Embryonic facial prominence (tissue), 1 donor: ENCODE measurements around the gene NKAIN4.

ENCODE experiments used
- DNase-seq: peaks from one replicate; pipeline ENCODE4 v3.0.0-alpha.2; 2016; ENCODE audit errors: extremely low spot score

The NKAIN4 gene

DNA sequence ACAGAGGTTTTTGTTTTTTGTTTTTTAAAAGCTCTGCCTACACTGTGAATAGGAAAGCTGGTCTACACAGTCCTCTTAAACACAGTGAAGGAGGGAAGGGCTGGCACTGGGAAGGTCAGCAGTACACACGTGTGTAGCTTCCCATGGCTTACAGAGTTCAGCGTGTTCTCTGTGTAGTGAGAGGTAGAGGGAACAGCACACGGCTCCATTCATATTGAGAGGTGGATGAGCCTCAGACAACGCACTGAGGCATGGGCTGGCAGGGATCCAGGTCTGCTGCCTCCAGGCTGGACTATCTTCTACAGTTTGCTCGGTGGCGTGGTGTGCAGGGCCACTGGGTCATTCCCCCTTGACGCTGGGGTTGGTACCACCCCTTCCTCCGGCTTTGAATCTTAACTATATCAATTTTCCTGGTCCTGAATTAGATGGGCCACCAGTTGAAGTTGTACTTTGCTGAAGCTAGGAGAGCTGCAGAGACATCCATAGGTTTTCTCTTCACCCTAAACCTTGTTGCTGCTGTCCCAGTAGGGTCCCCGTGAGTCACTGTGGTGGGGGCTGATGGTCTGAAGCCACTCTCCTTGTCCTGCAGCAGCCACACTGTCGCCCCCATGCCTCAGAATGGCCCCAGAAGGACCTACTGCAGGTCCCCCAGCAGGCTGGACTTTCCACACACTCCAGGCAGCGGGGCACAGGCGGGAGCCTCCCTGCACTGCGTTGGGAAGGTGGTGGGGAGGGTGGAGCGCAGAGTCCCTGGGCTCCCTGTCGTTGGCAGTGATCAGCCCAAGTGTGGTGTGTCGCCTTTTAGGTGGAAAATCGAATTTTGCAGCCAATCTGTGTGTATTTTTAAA is 20.3 kb upstream of the NKAIN4 start:
- no peak for DNase-seq

DNA sequence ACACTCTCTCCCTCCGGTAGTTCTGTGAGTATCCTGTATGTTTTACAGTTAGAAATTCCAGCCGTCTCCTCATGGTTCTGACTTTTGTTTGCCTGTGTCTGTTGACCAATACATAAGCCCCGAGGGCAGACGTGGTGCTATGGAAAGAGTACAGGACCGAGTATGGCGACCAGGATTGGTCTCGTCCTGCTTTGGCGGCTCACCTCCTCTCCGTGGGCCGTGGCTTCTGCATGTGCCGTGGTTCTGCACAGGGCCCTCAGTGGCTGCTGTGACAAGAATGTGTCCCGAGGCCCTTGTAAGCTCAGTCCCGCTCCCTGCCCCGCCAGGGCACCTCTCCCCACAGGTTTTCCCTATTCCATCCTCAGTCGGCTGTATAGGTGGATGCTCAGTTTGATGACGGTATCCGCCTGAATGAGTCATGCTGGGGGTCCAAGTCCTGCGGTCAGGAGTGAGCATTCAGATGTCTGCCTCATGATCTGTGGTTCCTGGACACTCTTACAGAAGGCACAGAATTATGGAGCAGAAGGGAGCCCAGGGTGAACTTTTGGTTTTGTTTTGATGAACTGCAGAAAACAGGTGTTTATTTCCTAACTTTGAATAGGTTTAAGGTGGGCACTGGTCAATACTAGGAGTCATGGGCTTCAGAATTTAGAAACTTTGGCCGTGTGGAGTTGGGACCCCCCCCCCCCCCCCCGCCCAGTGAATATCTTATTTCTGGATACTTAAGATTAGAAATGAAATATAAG is 19.5 kb upstream of the NKAIN4 start:
- no peak for DNase-seq

DNA sequence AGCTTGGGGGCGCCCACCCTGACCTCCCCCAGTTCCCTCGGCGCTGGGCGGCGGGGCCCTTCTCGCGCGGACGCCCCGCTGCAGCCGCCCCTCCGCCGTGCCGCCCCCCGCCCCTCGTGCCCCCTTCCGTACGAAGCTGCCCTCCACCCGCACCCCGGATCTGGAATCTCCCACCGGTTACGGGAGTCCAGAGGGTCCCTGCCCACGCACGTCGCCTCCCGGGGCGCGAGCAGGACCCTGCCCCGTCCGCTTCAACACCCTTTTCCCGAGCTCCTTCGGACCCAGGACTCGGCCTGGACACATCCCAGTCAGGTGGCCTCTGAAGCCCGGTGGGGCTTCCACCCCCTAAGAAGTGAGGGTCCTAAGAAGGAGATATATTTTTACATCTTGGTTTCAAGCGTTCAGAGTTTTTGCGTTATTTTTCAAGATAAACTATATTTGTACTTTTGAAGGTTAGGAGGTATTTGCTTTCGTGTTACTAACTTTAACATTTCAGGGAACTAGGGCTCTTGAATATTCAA is 18.9 kb upstream of the NKAIN4 start:
- DNase-seq, result no peak

DNA sequence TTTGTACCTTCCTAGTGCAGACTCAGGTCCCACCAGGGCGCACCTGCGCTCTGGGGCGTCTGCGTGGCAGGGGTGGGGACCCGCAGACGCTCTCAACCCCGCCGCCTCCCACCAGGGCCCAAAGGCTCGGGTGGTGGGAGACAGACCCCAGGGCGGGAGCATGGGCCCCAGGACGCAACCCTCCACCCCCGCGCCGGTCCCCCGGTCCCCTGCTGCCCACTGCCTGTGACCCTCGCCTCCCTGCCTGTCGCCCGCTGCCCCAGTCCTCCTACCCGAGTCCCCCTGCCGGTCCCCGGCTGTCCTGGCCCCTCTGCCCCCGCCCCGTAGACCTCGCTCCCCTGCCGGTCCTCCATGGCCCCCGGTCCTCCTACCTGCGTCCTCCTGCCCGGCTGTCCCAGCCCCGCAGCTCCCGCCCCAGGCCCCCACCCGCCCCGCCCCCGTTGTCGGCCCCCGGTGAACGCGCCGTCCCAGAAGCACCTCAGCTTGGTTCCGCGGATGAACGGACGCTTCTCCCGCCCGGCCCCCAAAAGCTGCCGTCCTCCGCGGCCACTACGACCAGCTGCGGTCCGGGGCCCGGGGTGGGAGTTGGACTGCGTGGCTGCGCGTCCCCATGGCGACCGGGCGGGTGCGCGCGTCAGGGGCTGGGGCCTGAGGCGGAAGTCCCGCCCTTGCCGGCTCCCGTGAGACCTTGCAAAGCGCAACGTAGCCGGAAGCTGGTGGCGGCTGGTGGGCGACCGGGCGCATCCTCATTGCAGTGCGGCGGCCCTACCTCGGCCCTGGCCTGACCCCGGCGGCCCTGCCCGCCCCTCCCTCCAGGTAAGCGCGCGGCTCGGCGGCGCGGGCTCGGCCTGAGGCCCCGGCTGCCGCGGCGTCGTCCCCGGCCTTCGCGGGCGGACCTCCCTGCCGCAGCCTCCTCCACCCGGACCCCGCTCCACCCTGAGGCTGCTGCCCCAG is 18.1 kb upstream of the NKAIN4 start, which contains the start of gene ARFGAP1:
Gene ARFGAP1 (plus strand): TSS at position 709 of the 954 bp plus-strand sequence. CDS start 2,768 bp downstream, outside the sequence.
- DNase-seq, result peak; percentile 74

DNA sequence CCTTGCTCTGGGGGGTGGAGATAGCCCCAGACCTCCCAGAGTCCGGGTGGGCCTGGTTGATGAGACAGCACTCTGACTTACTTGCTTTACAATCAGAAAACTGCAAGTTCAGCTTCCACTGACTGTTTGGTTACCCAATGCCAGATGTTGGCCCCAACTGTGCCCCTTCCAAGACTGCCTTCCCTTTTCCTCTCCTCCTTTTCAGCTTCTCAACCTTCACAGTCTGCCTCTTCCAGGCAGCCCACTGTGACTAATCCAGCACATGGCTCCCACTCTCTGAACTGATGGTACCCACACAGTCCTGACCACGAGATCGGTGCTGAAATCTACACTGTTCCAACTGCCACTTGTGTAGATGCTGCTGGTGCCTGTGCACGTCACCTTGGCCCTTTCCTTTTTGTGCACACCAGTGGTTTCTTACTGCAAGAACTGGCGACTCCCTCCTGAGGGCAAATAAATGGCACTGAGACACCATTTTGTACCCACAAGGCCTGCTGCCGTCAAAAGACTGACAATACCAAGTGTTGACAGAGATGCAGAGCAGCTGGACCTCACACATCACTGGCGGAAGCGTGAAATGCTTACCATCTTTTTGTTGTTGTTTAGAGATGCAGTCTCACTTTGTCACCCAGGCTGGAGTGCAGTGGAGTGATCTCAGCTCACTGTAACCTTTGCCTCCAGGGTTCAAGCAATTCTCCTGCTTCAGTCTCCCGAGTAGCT is 16.5 kb upstream of the NKAIN4 start:
- no peak for DNase-seq

DNA sequence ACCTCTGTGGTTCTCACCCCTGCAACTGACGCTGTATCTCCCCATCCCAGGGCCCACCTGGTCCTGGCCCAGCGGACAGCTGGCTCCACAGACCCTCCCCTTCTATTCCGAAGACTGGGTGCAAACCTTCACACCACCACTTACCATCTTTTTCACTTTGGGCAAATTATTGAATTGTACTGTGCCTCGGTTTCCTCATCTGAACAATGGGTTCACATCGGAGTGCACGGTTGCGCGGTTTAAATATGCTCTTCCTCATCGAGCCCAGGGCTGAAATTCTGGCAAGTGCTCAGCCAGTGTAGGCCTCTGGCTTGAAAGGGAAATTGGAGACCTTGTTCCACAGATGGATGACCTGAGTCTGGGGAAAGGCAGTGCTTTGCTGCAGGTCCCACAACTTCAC is 15.5 kb upstream of the NKAIN4 start:
- DNase-seq, result no peak

DNA sequence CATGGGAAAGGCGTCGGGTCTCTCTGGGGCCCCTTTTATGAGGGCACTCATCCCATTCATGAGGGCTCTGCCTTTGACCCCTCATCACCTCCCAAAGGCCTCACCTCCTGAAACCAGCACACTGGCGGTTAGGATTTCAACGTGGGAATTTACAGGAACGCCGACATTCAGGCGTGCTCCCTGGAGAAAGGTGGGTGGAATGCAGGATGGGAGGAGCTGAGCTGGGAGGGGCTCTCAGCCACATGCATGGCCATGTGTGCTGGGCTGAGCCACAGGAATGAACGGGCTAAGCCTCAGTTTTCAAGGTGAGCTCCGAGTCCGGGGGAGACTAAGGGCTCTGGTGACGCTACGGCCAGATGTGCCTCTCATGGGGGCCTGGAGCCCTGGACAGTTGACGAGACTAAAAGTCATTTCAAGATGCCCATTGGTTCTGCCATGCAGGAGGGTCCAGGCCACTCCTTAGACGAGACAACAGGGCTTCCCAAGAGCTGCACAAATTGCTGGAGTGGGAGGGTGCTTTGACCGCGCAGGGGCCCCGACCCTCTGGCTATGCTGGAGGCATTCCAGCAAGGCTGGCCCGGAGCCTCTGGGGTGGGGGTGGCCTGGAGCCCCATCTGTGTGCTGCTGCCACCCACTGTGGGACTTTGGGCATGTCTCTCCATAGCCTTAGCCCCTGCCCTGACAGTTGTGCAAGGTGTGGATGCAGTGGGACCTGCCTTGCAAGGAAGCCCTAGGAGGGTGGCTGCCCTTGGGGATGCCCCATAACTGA is 14.6 kb upstream of the NKAIN4 start:
- no peak for DNase-seq

DNA sequence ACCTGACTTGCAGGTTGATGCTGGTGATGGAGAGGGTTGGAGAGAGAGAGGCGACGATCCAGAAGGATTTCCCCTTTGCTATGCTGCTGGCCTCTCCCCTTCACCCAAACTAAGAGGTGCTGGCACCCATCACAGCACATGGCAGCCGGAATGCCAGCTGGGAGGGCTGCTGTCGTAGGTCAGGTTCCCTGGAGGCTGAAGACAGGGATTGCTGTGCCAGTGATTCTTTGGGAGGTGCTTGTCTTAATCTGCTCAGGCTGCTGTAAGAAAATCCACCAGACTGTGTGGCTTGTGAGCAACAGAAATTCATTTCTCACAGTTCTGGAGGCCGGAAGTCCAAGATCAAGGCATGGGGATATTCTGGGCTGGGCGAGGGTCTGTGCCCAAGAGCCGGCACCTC is 14.0 kb upstream of the NKAIN4 start:
- no peak for DNase-seq

DNA sequence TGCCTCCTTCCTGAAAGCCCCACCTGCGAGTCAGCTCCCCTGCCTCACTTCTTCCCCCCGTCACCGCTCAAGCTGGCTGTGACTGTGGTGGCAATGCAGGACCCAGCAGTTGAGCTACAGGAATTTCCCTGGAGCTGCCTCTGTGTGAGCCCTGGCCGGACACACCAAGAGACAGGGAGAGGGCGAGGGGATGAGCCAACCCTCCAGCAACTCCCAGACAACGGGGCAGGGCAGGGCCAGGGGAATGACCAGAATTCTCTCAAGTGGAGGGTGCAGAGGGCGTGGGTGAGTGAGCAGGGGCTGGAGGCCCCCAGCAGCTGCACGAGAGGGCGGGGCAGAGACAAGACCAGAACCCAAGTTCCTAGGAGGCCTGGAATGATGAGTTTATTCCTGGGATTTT is 13.4 kb upstream of the NKAIN4 start:
- DNase-seq, result no peak

DNA sequence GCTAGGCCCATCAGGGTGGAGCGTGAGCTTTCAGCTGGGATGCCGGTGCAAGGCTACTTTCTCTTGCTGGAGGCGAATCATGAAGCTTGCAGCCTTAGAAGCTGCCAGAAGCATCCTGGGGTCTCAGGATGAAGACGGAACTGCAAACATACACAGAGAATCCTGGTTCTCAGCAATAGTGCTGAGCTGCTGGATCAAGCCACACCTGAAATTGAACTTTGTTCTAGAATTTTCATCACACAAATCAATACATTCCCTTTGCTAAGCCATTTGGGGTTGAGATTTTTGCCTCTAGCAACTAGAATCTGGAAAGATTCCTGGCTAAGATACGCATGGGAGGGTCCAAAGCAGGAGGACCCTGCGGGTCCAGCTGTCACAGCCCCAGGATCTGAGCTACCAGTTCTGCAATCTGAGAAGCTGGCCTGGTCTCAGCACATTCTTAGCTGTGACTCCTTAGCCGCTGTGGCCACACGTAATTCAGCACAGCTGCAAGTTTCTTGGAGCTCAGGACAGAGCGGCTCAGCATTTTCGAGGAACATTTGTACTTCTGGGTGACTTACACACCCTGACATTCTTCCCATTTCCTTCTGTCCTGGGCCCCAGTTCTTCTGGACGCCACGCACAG is 11.7 kb upstream of the NKAIN4 start:
- no peak for DNase-seq

DNA sequence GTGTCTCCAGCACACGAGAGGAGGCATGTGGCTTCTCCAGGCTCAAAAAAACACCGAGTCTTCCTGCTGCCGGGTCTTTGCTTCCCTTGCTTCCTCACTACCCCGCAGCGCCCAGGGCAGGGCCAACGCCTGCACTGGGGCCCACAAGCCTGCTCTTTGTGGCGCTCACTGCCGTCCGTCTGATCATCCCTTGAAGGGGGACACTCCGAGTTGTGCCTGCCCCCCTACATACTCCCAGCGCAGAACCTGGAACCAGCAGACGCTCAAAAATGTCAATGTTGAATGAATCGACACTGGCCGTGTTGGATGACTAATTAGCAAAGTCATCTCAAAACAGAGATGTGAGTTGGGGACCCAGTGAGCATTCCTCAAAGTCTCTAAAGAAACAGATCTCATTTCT is 10.3 kb upstream of the NKAIN4 start:
- DNase-seq, result no peak

DNA sequence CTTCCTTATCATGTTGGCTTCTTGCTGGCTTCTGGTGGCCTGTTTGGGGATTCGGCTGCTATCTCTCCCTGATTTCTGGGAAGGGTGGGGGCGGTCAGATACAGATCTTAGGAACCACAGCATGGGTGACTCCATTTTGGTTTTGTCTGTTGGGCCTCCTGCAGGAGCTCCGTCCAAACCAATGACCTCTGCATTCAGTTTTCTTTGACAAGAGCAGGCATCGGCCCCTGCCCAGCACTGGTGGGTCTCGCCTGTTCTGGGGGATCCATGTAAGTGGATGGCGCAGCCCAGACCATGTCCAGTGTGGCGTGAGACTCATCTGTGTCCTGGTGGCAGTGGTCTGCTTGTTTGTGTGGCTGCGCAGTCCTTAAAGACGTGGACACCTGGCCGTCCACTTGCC is 9.7 kb upstream of the NKAIN4 start:
- no peak for DNase-seq

DNA sequence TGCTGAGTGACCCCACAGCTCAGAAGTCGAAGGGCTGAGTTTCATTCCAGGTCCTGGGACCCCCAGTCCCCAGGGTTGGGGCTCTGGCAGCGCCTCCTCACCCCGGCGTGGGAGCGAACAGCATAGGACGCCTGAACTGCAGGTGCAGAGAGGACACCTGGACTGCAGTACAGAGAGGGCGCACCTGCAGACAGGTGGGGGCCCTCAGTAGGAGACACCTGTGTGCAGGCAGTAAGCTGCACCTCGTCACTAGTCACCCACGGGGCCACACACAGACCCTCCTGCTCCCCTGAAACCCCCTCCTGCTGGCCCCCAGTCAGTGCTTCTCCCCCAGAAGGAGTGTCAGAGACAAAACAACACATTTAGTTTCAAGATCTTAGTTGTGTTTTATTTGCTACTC is 8.6 kb upstream of the NKAIN4 start:
- no peak for DNase-seq

DNA sequence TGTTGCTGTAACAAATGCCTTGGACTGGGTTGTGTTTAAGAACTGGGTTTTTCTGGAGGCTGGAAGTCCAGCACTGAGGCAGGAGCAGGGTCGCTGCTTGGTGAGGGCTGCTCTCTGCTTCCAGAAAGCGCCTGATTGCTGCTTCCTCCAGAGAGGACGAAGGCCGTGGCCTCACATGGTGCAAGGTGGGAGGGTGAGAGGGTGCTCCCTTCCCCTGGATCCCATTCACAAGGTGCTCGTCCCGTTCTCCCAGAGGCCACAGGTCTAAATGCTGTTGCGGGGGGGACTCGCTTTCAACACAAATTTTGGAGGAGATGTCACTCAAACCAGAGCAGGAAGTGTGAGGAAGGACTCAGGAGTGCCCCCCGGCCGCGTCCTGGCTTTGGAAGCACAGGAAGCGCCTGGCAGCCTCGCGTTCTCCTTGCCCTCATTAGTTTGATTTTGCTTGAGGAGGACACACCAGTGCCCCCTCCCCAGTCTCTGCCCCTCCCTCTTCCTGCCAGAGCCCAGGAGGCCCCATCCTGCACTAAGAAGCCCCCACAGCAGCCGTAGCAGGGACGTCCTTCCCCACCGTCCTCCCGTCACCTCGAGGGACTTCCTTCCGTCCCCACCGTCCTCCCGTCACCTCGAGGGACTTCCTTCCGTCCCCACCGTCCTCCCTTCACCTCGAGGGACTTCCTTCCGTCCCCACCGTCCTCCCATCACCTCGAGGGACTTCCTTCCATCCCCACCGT is 7.7 kb upstream of the NKAIN4 start:
- no peak for DNase-seq

DNA sequence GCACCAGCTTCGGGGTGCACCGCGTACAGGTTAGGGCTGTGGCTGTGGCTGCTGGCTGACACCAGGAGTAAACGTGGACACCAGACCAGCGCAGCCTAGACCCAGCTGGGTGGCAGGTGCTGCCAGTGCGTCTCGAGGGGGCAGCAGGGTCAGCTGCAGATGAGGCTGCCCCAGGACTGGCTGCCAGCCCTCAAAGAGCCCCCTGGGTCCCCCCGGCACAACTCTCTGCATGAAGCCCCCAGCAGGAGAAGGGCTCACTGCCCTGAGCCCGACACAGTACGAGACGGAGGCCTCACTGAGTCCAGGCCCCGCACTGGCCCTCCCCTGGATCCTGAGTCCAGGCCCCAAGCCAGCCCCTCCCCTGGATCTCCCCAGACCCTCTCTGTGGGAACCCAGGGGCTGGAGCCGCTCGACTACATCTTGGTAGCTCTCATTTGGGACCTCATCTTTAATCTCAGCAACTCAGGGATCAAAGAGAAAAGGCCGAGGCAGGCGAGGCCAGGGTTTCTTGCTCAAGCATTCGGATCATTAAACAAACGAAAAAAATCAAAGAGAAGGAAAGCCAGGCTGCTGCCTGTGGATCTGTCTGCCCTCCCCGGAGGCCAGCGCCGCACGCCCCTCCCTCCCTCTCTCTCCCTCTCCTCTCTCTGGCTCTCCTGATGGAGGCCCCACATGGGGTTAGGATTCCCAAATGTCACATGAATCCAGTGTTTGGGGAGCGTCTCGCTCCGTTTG is 7.0 kb upstream of the NKAIN4 start:
- DNase-seq, result peak; percentile 38

DNA sequence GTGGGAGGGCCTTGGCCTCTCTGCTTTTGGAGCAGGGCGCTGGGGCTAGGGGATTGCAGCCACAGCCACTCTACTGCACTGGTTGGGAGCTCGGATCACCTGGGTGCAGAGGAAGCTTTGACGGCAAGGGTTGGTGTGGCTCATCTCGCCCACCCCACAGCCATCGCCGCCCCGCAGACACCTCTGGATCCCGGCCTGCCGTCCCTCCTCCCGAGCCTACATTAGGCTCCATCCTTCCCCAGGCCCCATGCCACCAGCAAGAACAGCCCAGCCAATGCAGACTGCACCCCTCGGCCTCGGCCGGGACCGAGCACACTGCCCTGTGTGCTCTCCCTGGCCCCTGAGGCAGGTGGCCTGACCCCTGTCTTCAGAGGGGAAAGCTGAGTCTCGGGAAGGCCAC is 6.3 kb upstream of the NKAIN4 start:
- no peak for DNase-seq

DNA sequence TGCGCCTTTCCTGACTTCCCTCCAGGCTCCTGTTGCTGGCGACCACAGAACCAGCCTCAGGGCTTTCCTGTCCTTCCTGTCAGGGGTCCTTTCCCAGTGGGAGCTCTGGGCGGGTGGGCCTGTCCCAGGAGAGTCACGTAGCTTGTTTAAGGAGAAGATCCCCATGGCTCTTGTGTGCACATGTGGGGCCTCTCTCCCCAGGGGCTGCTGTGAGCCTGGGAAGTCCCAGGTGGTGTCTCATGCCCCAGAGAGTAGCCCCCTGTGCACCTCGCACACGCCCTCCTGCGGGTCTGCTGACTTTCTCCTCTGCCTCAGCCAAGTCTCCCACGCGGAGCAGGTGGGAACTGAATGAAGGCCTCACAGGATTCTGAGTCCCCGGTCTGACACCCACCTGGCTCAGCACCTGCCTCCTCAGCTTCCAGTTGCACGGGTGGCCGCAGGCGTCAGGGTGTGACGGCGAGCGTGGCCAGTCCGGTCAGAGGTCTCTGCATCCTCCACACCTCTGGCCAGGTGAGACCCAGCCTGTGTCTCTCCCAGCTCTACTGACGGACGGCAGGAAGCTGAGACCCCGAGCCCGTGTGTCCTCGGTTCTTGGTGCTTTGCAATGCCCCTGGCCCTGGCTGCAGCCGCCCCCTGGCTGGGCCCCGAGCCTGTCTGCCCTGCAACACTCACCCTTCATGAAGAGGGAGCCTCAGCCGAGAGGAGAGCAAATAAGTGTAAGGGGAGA is 5.6 kb upstream of the NKAIN4 start:
- no peak for DNase-seq

DNA sequence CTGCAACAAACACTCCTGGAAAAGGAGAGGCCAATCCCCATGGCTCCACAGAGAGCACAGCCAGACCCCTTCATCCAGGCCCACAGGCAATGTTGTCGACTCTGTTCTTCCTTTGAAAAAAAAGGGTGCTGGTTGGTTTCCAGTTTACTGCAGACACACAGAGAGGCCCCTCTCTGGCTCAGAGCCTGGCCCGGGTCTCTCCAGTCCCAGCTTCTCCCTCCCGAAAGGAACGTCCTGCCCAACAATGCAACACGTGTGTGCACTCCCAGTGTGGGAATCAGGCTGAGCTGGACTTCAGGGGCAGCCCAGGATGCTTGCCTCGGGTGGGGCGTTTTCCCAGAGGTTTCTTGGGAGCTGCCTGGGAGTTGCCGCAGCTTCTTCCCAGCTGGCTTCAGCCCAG is 4.5 kb upstream of the NKAIN4 start:
- no peak for DNase-seq
